Effector memory CD8-positive, alpha-beta T cell (primary cell): ENCODE data around the gene SOX9.
"Not testable (repeated sequence)": the region's sequence is repeated elsewhere in the genome, so short reads cannot be mapped to it uniquely, and the experiment has no call there.

ENCODE experiments used
- ATAC-seq: fragments of 150-1000 bp; cut with Tn5 transposase; replicated peaks from 2 replicates; pipeline ENCODE4 v1.10.0; 2021; ENCODE audit warnings: mild to moderate bottlenecking, moderate library complexity
- DNase-seq, 3 experiments: peaks; one replicate each; pipeline ENCODE4 v3.0.0; 2021
- H3K27ac Mint-ChIP-seq, 2 donors: one replicate each; pipeline ENCODE4 v1.8.0; 2022; ENCODE audit warnings: mild to moderate bottlenecking in 2 of 2, mixed read lengths in 2 of 2, moderate library complexity in 2 of 2
- H3K27me3 Mint-ChIP-seq, 2 donors: one replicate each; pipeline ENCODE4 v1.8.0; 2022; ENCODE audit warnings: mixed read lengths in 2 of 2
- H3K36me3 Mint-ChIP-seq: one replicate; pipeline ENCODE4 v1.8.0; 2022; ENCODE audit warnings: mild to moderate bottlenecking, moderate library complexity, mixed read lengths; ENCODE audit not compliant: insufficient read depth
- H3K4me1 Mint-ChIP-seq, 2 donors: one replicate each; pipeline ENCODE4 v1.8.0; 2022; ENCODE audit warnings: low read depth in 2 of 2, mixed read lengths in 2 of 2
- H3K4me3 Mint-ChIP-seq, 2 donors: one replicate each; pipeline ENCODE4 v1.8.0; 2022; ENCODE audit warnings: mild to moderate bottlenecking in 2 of 2, mixed read lengths in 2 of 2, moderate library complexity in 2 of 2
- H3K9me3 Mint-ChIP-seq, 2 donors: one replicate each; pipeline ENCODE4 v1.8.0; 2022; ENCODE audit warnings: mixed read lengths in 2 of 2

SOX9 gene

GRCh38 chr17:72125226-72125651 is 4.4 kb downstream of the SOX9 start:
- H3K27me3 Mint-ChIP-seq = peaks cover 38 to 46% of the 10 kb centered on the region in 2 donors
- peaks cover 0 to 4% of the 10 kb centered on the region in 2 donors for H3K4me1 Mint-ChIP-seq
- peaks cover 4 to 8% of the 10 kb centered on the region in 2 donors for H3K9me3 Mint-ChIP-seq
- DNase-seq = no peak
- no peak overlapping the region for H3K27ac Mint-ChIP-seq
- H3K36me3 Mint-ChIP-seq = no peaks in the 10 kb centered on the region
- ATAC-seq = no peak
- no peak overlapping the region for H3K4me3 Mint-ChIP-seq

DNA sequence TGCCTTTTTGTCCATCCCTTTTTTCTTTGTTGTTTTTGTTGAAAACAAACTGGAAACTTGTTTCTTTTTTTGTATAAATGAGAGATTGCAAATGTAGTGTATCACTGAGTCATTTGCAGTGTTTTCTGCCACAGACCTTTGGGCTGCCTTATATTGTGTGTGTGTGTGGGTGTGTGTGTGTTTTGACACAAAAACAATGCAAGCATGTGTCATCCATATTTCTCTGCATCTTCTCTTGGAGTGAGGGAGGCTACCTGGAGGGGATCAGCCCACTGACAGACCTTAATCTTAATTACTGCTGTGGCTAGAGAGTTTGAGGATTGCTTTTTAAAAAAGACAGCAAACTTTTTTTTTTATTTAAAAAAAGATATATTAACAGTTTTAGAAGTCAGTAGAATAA is 4.9 kb downstream of the SOX9 start:
- peaks cover 4 to 8% of the 10 kb centered on the region in 2 donors for H3K9me3 Mint-ChIP-seq
- H3K4me1 Mint-ChIP-seq = peaks cover 0 to 4% of the 10 kb centered on the region in 2 donors
- H3K36me3 Mint-ChIP-seq = no peaks in the 10 kb centered on the region
- no peak overlapping the region for H3K27ac Mint-ChIP-seq
- ATAC-seq (no peak), DNase-seq (no peak)
- H3K4me3 Mint-ChIP-seq = no peak overlapping the region
- H3K27me3 Mint-ChIP-seq = peaks cover 33 to 41% of the 10 kb centered on the region in 2 donors

DNA sequence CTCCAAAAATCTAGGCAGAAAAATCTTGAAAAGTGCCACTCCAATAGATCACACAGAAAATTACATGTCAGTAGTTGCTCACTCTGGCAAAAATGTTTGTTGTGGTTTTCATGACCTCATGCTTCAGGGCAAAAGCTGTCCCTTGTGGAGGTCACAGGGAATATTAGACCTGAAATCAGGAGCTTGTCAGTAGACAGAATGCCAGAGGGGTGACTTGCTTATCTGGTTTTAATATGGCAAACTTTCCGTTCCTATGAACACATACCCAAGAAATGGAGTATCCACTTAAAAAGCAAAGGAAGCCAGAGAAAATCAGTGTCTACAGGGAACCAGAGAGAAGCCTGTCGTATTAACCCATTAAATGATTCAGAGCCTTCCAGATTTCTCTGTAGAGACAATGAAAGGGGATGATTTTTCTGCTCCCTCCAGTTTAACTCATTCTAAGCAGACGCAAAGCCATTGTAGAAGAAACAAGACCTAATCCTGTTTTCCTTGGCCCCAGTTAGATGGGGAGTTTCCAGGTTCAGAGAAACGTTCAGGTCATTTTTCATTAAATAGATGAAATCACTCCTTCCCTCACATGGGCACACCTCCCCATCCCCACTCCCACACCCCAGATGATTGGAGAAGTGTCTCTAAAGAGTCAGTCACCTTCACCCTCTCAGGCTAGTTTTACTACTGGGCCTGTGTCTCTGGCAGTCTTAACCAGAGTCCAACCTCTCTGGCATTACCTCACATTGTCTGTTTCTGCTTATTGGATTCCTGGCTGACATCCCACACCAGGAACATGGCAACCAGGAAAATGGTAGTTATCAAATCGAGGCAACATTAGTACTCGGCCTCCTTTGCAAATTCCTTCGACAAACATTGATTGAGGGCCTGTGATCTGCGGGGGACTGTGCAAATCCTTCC is 6.0 kb downstream of the SOX9 start:
- no peaks in the 10 kb centered on the region for H3K36me3 Mint-ChIP-seq
- DNase-seq = no peak
- H3K4me3 Mint-ChIP-seq = no peak overlapping the region
- no peak overlapping the region for H3K27ac Mint-ChIP-seq
- H3K9me3 Mint-ChIP-seq = peaks cover 4 to 8% of the 10 kb centered on the region in 2 donors
- peaks cover 29 to 30% of the 10 kb centered on the region in 2 donors for H3K27me3 Mint-ChIP-seq
- no peak for ATAC-seq
- peaks cover 0 to 4% of the 10 kb centered on the region in 2 donors for H3K4me1 Mint-ChIP-seq

- Mint-ChIP-seq H3K9me3 (peaks cover 4 to 8% of the 10 kb centered on the region in 2 donors), H3K4me1 (peaks cover 0 to 1% of the 10 kb centered on the region in 2 donors), H3K4me3 (no peak overlapping the region)
These were observed 7.2 kb downstream of the SOX9 start for GRCh38 chr17:72128039-72128438.

GRCh38 chr17:72134608-72135394 is 14.0 kb downstream of the SOX9 start:
- peaks cover 4 to 17% of the 10 kb centered on the region in 2 donors for H3K9me3 Mint-ChIP-seq

More at GRCh38 chr17:72128039-72128438, 7.2 kb downstream of the SOX9 start:
- no peak for ATAC-seq
- no peak for DNase-seq
- Mint-ChIP-seq H3K27me3 (peaks cover 18 to 21% of the 10 kb centered on the region in 2 donors), H3K36me3 (no peaks in the 10 kb centered on the region), H3K27ac (no peak overlapping the region)

DNA sequence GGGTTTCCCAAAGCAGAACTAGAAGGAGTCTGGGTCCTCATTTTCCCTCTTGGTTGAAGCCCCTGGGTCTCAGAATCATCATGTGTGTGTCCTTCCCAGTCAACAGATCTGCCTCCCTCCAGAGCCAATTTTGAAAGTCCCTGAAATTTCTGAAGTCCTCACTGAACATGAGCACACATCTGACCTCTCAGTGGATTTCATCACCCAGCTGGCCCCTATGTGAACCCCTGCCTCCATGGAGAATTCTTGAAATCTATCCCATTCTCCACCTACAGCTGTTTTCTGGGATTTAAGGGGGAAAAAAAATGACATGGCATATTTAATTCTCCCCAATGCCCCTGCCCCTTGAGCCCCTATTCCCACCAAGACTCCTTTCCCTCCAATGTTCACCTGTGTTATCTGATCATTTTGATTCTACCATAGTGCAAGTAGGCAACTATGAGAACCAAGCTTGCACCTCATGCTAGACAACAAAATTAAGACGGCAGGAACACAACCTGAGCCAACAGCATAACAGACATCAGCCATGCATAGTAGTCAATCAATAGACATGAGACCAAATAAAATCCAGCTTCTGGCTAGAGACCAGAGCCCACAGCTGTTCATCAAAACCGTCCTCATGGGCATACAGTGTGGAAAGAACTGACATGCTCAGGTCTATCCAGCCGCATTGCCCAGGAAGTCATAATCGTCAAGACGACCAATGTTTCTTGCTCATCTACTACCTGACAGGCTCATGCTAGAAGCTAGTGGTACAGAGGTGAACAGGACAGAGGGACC is 14.9 kb downstream of the SOX9 start:
- DNase-seq (no peak), ATAC-seq (no peak)
- peaks cover 5 to 9% of the 10 kb centered on the region in 2 donors for H3K27me3 Mint-ChIP-seq
- H3K4me3 Mint-ChIP-seq = no peak overlapping the region
- peaks cover 4 to 17% of the 10 kb centered on the region in 2 donors for H3K9me3 Mint-ChIP-seq
- H3K36me3 Mint-ChIP-seq = no peaks in the 10 kb centered on the region
- H3K4me1 Mint-ChIP-seq = no peaks in the 10 kb centered on the region
- no peak overlapping the region for H3K27ac Mint-ChIP-seq

More at GRCh38 chr17:72134608-72135394, 14.0 kb downstream of the SOX9 start:
- Mint-ChIP-seq H3K27ac (no peak overlapping the region), H3K4me3 (no peak overlapping the region), H3K4me1 (no peaks in the 10 kb centered on the region), H3K36me3 (no peaks in the 10 kb centered on the region), H3K27me3 (peaks cover 5 to 9% of the 10 kb centered on the region in 2 donors)
- ATAC-seq (no peak), DNase-seq (no peak)

GRCh38 chr17:72136692-72137091 is 15.9 kb downstream of the SOX9 start:
- ATAC-seq = no peak

DNA sequence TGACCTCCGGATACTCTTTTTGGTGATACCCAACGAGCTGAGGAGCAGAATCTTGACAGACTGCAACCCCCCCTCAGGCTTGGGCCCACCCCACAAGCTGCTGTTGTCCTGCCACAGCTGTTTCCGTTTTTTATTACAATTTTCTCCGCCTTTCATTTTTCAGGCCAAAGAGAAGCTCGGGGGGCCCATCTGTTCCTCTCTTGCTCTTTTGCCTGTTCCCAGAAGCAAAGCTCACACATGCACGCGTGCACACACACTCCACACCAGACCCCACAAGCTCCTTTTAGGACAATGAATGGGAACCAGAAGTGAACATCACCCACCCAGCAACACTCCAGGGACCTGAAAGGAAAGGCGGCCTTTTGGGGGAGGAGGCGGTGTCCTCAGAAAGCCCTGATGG is 16.3 kb downstream of the SOX9 start:
- no peak overlapping the region for H3K27ac Mint-ChIP-seq
- no peak for ATAC-seq
- no peaks in the 10 kb centered on the region for H3K4me1 Mint-ChIP-seq
- no peak for DNase-seq
- H3K9me3 Mint-ChIP-seq = peaks cover 4 to 17% of the 10 kb centered on the region in 2 donors
- H3K36me3 Mint-ChIP-seq = no peaks in the 10 kb centered on the region
- no peak overlapping the region for H3K4me3 Mint-ChIP-seq
- peaks cover 5 to 9% of the 10 kb centered on the region in 2 donors for H3K27me3 Mint-ChIP-seq

More at GRCh38 chr17:72136692-72137091, 15.9 kb downstream of the SOX9 start:
- Mint-ChIP-seq H3K9me3 (peaks cover 4 to 17% of the 10 kb centered on the region in 2 donors), H3K4me1 (no peaks in the 10 kb centered on the region), H3K4me3 (no peak overlapping the region), H3K36me3 (no peaks in the 10 kb centered on the region), H3K27me3 (peaks cover 5 to 9% of the 10 kb centered on the region in 2 donors), H3K27ac (no peak overlapping the region)
- no peak for DNase-seq

DNA sequence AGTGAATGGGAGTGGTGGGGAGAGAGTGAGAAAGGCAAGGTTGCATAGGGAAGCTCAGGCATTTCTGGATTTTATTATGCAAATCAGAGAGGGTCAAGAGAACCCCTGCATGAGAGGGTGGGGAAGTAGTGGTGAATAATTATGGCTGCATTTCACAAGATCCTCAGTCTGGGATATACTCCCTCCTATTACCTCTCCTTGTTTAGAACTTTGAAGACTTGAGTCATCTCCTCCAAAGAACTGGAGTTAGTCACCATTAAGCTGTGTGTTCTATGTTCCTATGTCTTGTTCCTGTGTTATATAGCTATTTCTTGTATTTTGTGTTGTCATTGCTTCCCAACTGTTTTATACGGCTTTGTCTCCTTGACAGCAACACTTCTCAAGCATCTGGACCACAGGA is 18.4 kb downstream of the SOX9 start:
- Mint-ChIP-seq H3K4me3 (no peak overlapping the region), H3K36me3 (no peaks in the 10 kb centered on the region), H3K4me1 (no peaks in the 10 kb centered on the region), H3K27me3 (peaks cover 5 to 9% of the 10 kb centered on the region in 2 donors), H3K27ac (no peak overlapping the region), H3K9me3 (peaks cover 4 to 15% of the 10 kb centered on the region in 2 donors)
- DNase-seq (no peak), ATAC-seq (no peak)

DNA sequence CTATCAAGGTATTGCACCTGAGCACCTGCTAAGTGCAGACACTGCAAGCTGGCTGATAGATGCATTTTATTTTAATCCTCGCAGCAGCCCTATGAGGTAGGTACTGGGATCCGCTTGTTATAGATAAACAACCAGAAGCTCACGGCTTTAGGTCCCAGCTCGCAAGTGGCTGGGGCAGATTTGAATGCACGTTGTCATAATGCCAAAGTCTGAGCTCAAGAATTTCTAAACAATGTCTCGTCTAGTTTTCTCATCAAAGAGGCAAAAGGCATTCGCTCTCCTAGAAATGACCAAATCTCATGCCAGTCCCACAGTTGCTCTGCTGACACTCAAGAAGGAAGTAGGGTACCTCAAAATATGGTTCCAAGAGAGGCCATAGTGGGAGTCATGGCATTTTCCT is 20.5 kb downstream of the SOX9 start:
- Mint-ChIP-seq H3K4me3 (no peak overlapping the region), H3K9me3 (peaks cover 2 to 9% of the 10 kb centered on the region in 2 donors), H3K27ac (no peak overlapping the region), H3K27me3 (no peaks in the 10 kb centered on the region), H3K36me3 (no peaks in the 10 kb centered on the region), H3K4me1 (no peaks in the 10 kb centered on the region)
- ATAC-seq (no peak), DNase-seq (no peak)

GRCh38 chr17:72142097-72142496 is 21.3 kb downstream of the SOX9 start:
- not testable (repeated sequence) for H3K4me1 Mint-ChIP-seq, H3K27me3 Mint-ChIP-seq, DNase-seq, H3K4me3 Mint-ChIP-seq, ATAC-seq, H3K27ac Mint-ChIP-seq, H3K36me3 Mint-ChIP-seq
- H3K9me3 Mint-ChIP-seq = peaks cover 3 to 11% of the 10 kb centered on the region in 2 donors

GRCh38 chr17:72142614-72143013 is 21.8 kb downstream of the SOX9 start:
- Mint-ChIP-seq H3K27ac (no peak overlapping the region), H3K36me3 (no peaks in the 10 kb centered on the region), H3K4me3 (no peak overlapping the region), H3K9me3 (peaks cover 3 to 11% of the 10 kb centered on the region in 2 donors), H3K27me3 (no peaks in the 10 kb centered on the region), H3K4me1 (no peaks in the 10 kb centered on the region)
- no peak for DNase-seq
- no peak for ATAC-seq

DNA sequence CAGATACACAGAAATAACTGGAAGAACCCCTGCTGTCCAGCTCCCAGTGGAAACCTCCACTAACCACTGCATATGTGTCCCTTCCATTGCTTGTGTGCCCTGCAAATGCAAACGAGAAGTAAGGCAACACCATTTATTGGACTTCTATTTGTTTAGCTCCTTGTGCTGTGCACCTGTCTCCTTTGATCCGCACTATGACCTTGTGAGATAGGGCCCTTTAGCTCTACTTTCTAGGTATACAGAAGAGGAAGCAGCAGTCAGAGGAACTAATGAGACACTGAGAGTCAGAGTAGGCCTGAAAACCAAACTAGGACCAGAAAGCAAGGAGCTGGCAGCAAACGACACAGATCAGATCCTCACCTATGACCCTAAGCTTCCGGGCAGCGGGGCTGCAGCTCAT is 22.4 kb downstream of the SOX9 start:
- no peaks in the 10 kb centered on the region for H3K4me1 Mint-ChIP-seq
- H3K27me3 Mint-ChIP-seq = no peaks in the 10 kb centered on the region
- H3K4me3 Mint-ChIP-seq = no peak overlapping the region
- H3K9me3 Mint-ChIP-seq = peaks cover 3 to 11% of the 10 kb centered on the region in 2 donors
- ATAC-seq = no peak
- no peaks in the 10 kb centered on the region for H3K36me3 Mint-ChIP-seq
- no peak for DNase-seq
- no peak overlapping the region for H3K27ac Mint-ChIP-seq
